HUDEP-2 (cell line): Measurements from ENCODE around the gene RNF152.
A peak's percentile ranks its signal among the peaks of the same experiment; 100 is the strongest.

Source experiments
- DNase-seq, 76 experiments: peaks; one replicate each; lab custom pipeline; 2025; ENCODE audit not compliant: unreplicated experiment in 76 of 76; lab: John Stamatoyannopoulos, UW

The RNF152 gene

GRCh38 chr18:61855449-61856378, 37.1 kb downstream of the RNF152 start:
- no peak for DNase-seq

DNA sequence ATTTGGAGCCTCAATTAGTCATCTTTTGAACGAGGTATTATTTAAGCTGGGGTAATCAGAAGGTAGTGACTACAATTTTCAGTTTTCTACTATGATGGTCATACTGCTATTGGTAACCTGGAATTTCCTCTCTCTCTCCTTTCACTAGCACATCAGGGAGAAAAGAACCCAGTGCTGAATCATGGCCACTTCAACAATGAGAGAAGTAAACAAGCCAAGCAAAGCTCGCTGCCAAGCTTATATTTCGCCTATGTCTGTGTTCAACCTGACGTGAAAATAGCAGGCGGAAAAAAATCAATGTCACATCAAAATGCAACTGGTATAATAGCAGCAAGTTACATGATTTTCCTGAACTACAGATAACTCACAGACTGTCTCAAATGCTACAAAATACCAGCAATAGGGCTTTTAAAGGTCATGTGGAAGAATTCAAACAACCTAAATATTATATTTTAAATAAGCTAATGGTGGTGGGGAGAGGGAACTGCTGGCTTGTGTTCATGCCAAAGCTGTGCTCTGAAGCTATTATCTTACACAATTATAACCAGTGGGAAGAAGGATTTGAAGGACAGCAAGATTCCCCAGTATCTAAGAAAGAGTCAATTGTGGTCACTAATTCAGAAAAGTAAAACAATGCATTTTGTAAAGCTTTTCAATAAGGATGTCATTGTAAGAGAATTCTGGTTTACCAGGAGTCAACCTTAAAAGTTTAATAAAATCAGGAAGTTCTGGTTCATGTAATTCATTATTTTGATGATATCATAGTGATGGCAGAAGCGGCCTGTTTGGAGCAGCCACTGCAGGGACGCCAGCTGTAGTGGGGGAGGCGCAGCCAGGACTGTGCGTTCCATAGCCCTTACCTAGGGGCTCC, 38.0 kb downstream of the RNF152 start:
- DNase-seq = no peak

DNA sequence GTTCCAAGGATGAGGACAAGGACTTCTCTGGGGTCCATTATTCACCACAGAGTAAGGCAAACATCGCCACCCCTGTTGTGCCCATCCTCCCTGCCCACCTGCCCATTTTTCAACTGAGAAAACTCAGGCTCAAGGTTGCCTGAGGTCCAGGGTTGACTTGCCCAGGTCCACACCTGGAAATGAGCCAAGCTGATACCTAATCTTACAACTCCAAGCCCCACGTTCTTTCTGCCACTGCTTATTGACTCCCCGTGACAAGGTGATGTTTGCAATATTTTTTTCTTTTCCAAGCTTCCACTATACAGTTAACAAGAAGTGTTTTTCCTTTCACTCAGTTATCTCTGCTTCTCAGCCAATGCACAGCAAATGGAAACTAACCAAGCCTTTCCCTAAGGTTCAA, 39.0 kb downstream of the RNF152 start:
- no peak for DNase-seq

GRCh38 chr18:61852496-61852895, 40.3 kb downstream of the RNF152 start:
- DNase-seq = no peak

DNA sequence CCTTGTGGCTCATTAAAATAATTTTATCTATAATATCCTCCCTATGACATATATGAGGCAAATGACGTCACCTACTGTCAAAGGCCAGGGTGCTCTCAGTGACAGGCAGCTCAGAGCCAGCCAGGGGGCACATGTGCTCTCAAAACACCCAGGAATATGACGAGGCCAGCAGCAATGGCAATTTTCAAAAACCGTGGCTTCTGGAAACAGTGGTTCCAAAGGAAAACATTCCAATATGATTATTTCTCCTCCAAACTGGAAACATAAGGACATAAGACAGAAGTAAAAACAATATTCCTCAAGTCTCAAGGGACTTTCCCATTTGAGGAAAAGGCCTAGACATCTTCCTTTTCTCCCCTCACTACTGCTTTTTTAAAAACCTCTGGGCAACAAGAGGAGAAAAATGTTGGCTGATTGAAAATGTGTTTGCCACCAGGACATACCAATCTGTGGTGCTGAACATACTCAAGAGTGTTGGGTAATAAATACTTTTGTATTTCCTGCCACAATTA, 40.8 kb downstream of the RNF152 start:
- no peak for DNase-seq

GRCh38 chr18:61851279-61851678, 41.5 kb downstream of the RNF152 start:
- DNase-seq = peak in 5 of 76 experiments; percentile 4 to 15 (median 8)

GRCh38 chr18:61850756-61851155, 42.1 kb downstream of the RNF152 start:
- DNase-seq = no peak

- DNase-seq = no peak
Observed at GRCh38 chr18:61847164-61847791, 45.5 kb downstream of the RNF152 start.

GRCh38 chr18:61845197-61845596, 47.6 kb downstream of the RNF152 start:
- DNase-seq = no peak

- DNase-seq = no peak
Observed at GRCh38 chr18:61844726-61845125, 48.1 kb downstream of the RNF152 start.

DNA sequence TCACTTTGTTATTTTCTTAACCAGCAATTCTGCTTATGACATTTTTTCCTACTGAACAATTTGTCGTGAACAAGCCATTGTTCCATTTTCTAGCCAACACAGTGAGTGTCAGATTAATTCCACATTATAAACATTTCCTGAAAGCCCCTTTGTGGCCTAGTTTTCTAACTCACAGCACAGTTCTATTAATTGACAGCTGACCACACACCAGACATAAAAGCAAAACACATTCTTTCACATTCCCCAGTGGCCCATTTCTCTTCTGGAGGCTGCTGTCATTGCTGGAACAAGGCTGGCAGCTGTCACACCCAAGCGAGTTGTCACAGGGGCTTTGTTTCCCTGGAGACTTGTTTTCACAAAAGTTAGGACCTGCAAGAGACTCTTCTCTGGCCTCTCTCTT, 50.7 kb downstream of the RNF152 start:
- DNase-seq = no peak

GRCh38 chr18:61841706-61842105, 51.1 kb downstream of the RNF152 start:
- DNase-seq = no peak

GRCh38 chr18:61840324-61840723, 52.5 kb downstream of the RNF152 start:
- no peak for DNase-seq

DNA sequence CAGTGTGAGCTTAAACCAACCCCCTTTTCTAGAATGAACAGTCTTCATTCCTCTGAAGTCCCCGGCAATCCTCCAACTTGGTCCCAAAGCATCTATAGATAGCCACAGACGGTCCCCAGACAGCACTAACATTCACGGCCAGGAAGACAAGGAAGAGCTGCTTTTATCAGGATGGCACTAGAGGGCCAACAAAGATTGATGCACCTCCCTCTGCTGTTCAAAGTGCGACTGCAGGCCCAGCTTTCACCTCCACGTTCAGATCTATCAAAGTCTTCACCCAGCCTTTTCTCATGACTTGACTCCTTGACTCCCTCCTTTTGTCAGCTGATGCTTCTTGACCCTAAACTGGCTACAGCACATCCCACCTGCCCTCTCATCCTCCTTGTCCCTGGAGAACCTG, 54.3 kb downstream of the RNF152 start:
- DNase-seq = no peak

DNA sequence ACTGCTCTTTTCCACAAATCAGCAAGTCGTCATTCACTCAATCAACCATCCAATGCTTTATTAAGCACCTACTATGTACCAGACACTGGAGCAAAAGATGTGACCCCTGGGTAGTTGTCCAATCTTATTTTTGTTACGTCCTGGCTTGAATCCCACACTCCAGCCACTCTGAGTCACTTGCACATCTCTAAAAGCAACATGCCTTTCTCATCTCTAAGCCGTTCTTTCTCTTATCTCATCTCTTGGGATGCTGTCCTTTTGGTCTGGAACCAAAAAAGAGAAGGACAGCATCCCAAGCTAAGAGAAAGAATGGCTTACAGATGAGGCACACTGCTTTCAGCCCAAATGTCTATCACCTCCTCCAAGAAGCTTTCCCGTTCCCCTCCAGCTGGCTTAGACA, 58.8 kb downstream of the RNF152 start:
- no peak for DNase-seq

- no peak for DNase-seq
Observed at GRCh38 chr18:61833387-61833786, 59.4 kb downstream of the RNF152 start.

DNA sequence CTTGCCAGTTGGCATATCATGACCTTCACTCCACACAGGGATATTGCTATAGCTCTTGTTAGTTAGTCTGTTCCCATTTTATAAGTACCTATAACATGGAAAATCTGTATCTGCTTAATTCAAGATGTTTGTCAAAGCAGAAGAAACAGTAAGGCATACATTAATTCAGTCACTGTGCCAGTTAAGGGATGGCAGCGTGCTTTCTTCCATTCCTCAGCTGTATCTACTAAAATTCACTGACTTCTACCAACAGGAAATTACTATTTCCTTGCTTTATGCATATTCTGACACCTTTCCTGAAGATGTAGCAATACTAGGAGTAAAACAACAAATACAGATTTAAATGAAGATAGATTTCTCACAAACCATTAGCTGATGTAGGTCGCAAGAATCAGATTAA, 59.9 kb downstream of the RNF152 start:
- no peak for DNase-seq

DNA sequence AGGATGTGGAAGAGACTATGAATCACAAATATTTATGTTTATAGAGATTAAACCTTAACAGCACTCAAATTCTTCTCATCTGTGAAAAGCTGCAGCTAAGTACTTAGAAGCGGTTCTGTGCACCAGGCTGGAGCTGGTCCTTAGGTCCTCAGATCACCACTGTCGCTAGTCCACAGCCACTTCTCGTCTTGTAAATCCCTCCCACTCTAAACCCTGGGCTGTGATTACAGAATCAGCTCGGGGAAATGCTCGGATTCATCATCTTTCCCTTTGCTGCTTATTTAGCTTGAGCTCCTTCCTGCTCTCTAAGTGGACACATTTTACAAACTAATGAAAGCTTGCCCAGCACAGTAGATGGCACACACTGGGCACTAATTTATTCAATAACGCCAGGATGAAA, 61.7 kb downstream of the RNF152 start:
- DNase-seq = no peak

DNA sequence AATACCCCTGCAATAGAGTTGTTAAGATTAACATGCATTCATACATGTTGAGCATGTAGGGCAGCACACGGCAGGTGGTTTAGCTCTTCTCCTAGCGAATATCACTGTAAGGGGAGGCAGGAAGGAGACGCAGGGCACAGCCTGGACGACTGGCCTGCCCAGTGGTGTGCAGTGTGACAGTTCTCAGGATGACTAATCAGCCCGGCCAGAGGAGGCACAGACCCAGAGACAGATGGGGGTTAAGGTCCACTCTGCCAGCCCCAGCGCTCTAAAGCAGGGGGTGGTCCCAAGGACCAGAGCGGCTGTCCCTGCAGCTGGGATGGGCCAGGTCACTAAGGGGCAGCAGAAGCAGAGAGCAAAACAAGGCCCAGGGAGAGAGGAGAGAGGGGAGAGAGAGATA, 63.7 kb downstream of the RNF152 start:
- no peak for DNase-seq

DNA sequence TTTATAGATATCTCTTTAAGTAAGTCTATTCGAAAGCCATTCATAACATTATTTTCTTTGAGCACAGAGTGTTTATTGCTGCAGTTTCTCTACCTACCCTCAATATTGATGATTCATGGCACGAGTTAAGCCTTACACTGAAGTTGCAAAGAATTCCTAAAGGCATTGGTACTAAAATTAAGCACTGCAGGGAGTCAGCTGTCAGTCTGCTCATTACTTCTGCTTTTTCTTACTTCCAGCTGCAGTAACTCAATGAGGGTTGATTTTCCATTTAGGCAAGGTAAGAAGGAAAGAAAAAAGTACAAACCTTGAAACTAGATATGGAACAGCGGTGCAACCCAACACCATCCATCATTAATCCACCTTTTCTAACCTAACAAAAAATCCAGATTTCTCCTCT, 65.2 kb downstream of the RNF152 start:
- no peak for DNase-seq

- no peak for DNase-seq
Observed at GRCh38 chr18:61825386-61825785, 67.4 kb downstream of the RNF152 start.
